HG03196 (cell line): Measurements from ENCODE around the gene KIAA1217.

Experiments used
- ATAC-seq: cut with Tn5 transposase; IDR thresholded peaks from one replicate; pipeline ENCODE4 v1.9.1; 2021; ENCODE audit not compliant: unreplicated experiment

KIAA1217 gene

DNA sequence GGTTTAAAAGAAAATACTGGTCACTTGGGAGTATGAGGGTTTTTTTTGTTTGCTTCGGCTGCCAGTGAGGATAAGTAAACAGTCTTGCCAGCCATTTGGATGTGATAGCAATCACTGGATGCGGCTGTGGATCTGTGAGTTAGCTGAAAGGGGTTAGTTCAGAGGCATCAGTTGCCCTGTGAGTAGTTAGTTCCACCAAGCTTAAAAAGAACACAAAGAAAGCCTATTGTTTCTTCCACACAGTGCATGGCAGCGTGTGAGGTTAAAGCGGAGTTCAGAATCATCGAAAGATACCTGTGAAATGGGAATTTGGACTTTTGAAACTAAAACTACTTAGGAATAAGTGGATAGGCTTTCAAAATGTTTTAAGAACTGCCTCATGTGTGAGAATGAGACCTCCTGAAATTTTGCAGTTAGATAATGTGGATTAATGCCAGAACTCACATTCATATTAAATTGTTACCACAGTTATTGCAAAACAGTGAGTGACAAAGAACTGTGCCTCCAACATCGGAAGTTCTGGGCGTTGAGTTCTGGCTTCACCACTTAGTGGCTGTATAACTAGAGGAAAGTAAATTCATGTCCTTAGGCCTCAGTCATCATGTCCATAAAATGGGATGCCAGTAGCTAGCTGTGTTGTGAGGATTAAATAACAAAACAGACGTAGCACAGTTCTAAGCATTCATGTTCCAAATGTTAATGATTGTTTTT, 31.3 kb downstream of the KIAA1217 start:
- ATAC-seq, result no peak

DNA sequence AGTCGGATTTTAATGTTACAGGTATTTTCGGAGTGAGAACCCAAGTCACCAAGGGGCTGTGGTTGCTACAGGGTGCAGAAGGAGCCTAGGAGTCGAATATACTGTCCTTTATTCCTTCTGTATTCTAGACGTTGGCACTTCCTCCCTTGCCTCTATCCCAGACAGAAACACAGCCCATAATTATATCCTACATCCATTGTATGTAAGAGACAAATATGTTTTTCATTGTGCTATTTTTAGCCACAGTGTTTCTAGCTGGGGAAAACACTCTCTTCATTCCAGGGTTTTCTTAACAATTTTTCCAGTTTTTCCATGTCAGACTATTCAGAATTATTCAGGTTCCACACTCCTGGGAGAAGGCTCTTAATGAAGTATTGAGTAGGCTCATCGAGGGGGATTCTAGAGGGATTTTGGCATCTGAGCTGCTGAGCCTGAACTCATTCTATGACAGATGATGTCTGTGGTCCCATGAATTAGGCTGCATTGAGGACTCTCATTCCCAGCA, 32.6 kb downstream of the KIAA1217 start:
- ATAC-seq, result no peak

DNA sequence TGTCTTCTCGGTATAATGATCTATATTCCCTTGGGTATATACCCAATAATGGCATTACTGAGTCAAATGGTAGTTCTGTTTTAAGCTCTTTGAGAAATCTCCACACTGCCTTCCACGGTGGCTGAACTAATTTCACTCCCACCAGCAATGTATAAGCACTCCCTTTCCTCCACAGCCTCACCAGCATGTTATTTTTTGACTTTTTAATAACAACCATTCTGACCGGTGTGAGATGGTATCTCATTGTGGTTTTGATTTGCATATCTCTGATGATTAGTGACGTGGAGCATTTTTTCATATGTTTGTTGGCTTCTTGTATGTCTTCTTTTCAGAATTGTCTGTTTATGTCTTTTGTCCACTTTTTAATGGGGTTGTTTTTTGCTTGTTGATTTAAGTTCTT, 33.6 kb downstream of the KIAA1217 start:
- no peak for ATAC-seq

DNA sequence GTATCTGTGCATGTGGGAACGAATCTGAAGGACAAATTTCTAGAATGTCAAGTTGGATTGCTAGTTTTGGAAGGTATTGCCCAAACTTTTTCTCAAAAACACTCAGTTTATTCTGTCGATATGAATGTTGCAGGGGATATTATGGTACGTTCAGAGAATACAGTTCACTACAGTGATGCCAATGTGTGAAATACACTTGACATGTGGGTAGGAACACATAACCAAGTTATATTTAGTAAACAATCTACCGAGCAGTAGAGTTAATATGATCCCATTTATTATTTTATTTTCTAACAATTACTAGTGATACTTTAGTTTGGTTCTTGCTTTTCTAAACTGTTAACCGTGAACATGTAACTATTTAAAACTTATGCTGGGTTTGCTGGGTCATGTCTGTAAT, 37.4 kb downstream of the KIAA1217 start:
- no peak for ATAC-seq

DNA sequence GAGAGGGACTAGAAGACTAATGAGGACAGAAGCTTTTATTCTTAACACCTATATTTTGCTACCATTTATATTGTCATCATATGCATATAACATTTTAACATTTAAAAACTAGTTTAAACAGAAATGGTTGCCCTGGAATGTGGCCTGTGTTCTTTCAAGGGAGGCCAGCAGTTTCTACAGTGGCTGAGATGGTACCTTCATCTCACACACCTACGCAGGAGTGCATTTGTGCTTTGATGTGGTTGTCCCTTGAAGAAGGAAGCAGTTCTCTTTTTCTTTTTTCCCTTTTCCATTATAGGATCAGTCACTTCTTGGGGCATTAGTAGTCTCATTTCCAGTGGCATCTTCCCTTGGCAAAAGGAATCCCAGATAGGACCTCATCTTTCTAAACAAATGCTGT, 38.9 kb downstream of the KIAA1217 start:
- no peak for ATAC-seq

DNA sequence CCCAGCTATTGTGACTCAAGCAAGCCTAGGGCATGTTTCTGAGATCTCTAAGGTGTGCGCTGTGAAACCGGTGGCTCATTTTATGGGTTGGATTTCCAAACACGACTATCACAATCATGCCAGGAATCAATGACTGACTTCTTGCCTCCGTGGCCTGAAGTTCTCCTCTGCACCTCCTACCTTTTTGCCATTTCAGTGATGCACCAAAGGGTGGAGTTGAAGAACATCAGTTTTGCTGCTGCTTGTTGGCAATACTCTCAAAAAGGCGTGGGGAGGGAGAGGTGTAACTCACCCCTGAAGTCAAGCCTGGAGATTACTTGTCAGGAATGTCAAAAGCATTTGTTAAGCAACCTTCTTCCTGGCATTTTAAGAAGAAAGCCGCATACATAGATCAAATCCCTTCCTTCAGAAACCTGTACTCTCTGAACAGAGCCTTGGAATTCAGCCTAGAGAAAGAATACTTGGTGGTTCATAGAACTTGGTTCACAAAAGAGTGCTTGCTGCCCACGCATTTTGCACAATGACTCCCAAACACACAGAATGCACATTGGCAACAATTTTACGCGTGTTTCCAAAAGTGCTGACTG, 41.0 kb downstream of the KIAA1217 start:
- no peak for ATAC-seq

DNA sequence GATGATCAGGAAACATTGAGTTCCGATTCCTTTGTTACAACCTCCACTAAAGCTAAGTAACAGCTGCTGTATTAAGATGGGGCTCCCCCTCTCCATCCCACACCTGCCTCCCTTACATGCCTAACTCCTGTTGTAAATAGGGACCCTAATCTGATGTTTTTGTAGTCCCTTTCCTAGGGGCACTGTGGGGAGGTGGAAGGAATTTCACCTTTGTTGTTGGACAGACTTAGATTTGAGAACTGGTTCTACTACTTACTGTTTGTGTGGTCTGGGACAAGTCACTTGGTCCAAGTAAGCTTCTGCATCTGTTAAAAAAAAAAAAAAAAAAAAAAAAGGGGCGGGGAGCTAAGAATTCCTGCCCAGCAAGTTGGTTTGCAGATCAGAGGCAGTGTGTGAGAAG, 42.6 kb downstream of the KIAA1217 start:
- ATAC-seq, result no peak

DNA sequence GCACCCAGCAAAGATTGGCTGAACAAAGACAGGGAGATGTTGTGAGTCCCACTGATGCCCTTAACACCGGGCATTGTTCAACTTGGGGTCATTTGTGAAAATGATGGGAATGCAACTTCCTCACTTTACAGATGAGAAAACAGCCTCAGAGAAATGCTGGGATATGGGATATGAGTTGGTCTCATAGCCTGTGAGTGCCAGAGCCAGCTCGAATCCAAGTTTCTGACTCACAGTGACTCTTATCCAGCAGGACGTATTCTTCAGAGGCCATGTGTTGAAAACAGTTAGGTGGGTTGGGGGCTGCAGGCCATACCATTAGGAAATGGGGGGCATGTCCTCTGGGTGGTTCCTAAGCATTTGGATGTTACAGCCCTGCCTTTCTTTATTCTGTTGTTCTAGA, 45.2 kb downstream of the KIAA1217 start:
- ATAC-seq, result no peak

DNA sequence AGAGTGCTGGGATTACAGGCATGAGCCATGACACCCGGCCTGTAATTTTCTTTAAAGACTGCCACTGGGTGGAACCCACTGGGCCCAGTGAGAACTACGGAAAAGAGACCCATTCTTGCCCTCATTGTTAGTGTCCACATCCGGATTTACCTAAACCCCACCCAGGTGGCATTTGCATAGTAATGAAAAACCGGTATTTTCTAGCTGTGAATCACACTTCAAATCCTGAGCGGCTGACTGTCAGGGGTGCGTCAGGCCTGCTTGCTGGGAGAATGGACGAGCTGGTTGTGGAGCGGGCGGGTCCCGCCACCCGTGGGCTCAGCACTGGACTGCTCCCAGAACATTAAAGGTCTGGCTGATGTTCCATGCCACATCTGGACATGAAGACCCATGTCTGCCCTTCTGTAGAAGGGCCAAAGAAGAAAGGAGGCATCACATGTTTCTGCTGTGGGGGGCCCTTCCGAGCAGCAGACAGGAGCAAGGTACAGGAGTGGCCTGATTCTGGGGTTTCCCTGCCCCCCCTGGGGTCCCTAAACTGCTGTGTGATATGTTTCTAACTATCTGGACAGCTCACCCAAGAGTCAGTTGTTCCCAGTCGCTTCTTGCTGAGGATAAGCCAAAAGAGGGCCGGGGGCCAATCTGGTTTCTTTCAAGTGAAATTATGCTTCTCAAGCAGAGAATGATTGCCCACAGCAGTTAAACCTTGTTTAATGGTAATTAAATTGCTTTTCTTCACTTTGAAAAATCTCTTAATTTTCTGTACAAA, 46.4 kb downstream of the KIAA1217 start:
- no peak for ATAC-seq

DNA sequence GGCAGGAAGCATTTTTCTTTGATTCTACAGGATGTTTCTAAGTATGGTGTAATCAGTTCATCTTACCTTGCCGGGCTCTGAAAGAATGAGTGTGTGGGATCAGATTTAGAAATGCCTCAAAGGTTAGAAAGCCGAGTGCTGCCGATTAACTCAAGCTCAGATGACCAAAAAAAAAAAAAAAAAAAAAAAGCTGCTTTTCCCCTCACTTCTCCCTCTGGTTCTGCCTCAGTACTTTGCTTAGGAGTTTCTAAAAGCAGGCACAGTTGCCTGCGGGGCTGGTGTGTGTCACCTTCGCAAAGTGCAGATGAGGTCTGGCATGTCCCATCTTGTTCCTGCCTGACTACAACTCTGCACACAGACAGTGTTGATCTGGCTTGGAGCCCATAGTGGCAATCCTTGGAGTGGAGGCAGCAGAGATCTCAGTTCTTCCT, 47.0 kb downstream of the KIAA1217 start:
- ATAC-seq, result no peak

DNA sequence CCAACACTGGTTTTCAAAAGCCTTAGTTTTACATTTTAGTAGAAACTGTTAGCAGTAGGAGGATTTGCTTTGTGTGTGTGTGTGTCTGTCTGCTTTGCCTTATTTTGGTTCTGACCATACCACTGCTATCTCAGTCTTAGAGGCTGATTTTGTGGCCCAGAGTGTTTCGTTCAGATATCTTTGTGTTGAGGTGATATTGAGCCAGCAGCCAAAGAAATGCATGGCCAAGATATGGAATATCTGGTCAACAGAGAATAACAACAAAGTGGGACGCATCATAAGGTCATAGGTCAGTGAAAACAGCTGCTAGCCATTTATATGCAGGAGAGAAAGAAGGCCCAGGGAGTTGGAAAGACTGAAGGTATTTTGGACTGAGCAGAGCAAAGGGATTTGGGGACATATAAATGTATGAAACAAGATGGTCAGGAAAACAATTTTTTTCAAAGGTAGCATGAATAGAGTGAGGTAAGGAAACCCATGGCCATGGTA, 47.7 kb downstream of the KIAA1217 start:
- no peak for ATAC-seq

DNA sequence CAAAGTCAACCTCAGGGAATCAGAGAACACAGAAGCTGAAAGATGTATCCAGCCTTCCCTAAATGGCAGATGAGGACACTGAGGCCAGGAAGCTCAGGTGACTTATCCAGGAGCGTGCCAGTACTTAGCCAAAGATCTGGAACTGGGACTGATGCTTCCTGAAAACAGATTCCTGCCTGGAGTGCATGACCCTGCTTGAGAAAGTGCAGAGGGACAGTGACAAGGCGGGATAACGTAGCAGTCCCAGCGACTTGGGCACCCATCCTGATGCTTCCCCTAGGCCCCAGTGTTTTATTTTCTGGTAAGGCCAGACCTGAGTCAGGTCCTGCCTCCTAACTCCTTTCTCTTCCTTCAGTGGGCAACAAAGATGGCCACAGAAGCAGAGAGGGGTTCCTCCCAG, 48.6 kb downstream of the KIAA1217 start:
- ATAC-seq, result no peak

DNA sequence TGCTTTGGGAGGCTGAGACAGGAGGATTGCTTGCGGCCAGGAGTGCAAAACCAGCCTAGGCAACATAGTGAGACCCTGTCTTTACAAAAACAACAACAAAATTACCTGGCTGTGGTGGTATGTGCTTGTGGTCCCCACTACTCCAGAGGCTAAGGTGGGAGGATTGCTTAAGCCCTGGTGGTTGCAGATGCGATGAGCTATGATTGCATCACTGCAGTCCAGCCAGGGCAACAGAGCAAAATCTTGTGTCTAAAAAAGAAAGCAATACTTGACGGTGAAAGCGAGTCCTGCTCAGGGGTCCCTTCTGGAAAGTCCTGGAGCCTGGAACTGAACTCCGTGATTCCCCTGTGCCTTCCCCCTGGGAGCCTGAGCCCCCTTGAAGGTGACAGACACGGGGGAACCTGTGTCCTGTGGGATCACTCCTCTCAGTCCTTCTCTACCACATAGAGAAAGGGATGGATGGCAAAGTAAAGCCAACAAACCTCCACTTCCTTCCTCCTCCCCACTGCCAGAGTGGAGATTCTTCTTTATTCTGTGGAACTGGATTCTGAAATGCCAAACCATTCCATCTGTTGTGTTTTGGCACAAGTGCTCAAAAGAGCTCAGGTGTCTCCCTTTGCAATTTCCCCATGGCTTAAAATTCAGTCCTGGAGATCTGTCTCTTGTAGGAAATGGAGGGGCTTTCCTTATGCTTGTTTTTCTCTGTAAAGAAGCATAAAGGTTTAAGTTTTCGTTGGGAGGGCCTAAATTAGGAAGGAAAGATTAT, 50.6 kb downstream of the KIAA1217 start:
- no peak for ATAC-seq

DNA sequence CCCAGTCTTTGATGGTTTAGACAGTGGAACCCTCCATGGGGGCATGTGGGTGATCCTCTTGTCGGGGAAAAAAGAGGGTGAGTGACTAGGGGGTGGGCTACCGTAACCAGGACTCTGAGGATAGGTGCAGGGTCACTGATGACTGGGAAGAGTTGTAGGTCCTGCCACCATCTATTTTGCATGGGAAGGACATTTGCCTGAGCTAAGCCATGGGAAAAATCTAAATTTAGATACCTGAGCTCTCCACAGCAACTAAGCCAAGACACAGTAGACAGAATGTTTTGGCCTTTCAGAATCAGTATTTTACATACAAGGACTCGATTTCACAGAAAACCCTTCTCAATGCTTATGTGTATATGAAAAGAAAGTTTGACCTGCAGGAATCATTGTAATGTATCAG, 52.7 kb downstream of the KIAA1217 start:
- ATAC-seq, result no peak

DNA sequence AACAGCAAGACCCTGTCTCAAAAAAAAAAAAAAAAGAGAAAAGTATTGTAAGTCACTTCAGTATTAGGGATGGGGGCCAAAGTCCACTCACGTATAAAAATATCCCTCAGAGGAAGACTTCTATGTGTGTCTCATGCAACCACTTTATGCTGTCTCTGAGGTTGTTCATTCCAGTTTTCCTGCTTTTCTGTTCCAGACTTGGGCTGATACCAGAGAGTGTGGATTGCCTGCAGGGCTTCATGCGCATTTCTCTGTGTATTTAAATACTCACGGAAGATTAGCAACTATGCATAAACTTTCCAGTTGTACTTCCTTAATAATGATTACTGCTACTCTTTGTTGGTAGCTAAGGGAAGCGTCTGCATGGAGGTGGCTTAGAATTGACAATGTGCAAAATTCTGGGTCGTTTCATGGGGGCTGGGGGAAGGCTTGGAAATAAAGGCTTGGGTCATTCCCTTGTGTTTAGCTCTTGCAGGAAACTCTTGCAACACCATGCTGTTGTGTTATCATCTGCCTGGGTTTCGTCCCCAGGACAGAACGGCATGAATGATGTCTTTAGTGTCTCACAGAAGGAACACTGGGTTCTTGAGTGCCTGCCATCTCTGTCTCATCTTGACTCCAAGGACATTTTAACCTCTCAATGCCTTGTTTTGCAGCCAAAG, 54.1 kb downstream of the KIAA1217 start:
- no peak for ATAC-seq

DNA sequence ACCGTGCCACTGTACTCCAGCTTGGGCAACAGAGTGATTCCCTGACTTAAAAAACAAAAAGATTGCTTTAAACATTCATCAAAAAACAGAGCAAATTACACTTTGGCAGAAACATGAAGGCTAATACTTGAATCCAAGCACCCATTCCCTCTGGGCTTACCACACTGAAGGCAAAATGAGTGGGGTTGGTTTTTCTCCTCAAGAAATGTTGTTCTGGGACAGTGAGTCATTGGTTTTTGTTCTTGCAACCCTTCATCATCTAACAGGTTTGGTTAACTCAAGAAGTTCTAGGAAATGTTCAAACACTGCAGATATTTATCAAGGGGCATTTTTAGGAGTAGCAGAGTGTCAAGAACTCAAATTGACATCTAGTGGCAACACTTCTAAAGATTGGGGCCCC, 60.5 kb downstream of the KIAA1217 start:
- no peak for ATAC-seq

DNA sequence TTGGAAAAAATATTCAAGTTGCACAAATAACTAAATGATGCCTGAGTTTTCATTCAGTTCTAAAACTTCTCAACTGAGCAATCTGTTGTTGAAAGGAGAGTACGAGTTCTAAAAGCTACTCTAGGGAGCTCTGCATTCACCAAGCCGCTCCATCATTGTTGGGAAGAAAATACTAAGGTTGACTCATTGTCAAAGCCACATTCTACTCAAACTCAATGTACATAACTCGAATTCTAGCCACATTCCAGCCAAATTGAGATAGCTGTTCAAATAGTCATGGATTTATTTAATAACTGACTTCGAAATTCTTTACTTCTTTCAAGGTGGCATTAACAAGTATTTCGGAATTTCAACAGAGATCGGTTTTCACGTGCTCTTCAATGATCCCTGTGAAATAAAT, 63.4 kb downstream of the KIAA1217 start:
- ATAC-seq, result no peak

DNA sequence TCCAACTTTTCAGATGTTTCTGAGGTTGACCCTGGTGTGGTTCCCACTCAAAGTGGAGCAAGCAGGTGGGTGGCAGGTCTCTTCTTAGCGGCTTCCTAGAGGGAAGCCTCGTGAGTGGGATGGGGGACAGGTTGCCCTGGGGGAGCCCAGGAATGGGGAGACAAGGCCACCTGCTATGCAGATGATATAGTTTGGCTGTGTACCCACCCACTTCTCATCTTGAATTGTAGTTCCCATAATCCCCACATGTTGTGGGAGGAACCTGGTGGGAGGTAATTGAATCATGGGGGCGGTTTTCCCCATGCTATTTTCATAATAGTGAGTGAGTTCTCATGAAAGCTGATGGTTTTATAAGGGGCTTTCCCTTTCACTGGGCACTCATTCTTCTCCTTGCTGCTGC, 68.3 kb downstream of the KIAA1217 start:
- no peak for ATAC-seq

DNA sequence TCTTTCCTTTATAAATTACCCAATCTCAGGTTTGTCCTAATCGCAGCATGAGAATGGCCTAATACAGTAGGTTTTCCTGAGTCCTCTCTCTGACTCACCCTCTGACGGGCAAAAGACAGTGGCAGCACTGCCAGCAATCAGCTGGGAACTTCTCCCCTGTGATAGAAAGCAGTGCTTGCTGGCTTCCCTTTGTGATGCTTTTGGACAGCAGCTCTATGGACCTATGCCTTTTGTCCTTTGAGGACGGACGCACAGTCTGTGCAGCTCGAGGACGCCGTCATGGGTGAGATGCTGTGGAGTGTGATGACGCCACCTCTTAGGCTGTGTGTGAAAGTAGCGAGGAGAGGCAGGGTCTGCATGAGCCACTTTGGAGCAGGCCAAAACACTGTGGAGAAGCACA, 68.8 kb downstream of the KIAA1217 start:
- no peak for ATAC-seq

DNA sequence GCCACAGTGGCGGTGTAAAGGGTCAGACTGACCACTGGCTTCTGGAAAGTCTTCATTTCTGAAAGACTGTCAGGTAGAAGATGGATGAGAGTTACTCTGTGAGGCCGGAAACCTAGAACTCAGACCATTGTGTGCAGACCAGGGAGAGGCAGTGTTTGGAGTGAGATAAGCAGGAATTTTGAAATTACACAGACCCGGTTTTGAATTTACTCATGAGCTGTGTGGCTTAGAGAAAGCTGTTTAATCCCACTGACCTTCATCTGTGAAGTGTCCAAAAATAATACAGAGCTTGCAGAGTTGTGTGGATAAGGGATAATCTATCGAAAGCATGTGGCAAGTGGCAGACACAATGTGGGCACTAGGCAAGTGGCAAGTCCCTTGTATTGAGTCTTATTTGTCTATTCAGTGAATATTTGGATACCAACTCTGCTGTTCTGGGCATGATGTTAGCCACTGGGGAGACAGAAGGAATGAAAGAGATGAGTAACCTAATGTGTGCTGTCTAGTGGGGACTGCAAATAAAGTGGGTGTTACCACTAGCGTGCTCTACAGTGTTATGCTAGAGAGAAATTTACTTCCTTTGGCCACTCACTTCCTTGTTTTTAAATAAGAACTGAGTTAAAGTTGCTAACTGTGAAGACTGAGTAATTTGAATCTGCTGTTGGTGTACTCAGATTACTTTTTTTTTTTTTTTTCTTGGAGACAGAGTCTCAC, 69.4 kb downstream of the KIAA1217 start:
- no peak for ATAC-seq
